ENCODE data around the gene BMP2K.

DNA sequence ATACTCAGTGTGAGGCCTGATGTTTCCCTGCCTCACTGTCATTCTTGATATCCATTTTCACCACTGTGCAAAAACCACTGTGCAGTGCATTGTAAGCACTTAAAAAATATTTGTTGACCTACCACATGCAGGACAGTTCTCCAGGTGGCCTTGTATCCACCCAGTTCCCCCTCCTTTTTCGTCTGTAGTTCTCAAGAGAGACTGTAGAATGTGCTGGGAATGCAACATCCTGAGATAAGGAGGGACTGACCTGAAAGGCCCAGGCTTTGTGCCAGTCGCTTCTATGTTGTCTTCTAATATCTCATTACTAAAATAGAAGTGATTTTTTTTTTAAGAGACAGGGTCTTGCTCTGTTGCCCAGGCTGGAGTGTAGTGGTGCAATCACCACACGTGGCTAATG lies 184.8 kb downstream of the BMP2K start:
- TF ChIP-seq, protein P1, sequence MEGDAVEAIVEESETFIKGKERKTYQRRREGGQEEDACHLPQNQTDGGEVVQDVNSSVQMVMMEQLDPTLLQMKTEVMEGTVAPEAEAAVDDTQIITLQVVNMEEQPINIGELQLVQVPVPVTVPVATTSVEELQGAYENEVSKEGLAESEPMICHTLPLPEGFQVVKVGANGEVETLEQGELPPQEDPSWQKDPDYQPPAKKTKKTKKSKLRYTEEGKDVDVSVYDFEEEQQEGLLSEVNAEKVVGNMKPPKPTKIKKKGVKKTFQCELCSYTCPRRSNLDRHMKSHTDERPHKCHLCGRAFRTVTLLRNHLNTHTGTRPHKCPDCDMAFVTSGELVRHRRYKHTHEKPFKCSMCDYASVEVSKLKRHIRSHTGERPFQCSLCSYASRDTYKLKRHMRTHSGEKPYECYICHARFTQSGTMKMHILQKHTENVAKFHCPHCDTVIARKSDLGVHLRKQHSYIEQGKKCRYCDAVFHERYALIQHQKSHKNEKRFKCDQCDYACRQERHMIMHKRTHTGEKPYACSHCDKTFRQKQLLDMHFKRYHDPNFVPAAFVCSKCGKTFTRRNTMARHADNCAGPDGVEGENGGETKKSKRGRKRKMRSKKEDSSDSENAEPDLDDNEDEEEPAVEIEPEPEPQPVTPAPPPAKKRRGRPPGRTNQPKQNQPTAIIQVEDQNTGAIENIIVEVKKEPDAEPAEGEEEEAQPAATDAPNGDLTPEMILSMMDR (IDR thresholded peaks at IDR 0.05), result no peak
- TF ChIP-seq POLR2AphosphoS5 (IDR thresholded peaks at IDR 0.05) (no peak), POLR2A (IDR thresholded peaks at IDR 0.05) (no peak), EP300 (IDR thresholded peaks at IDR 0.05) (no peak)
